Right lobe of liver (tissue), 6 donors: ENCODE data around the gene RASSF5. TPM values are rescaled to one million over a fixed set of nuclear protein-coding genes. Genes with fewer than 3 reads are reported as not detected.

Experiments used
- ATAC-seq, 4 donors: fragments of 200-7000 bp; cut with Tn5 transposase; one replicate each; pipeline ENCODE4 v1.9.1; 2020; ENCODE audit warnings: mild to moderate bottlenecking in 4 of 4, moderate library complexity in 4 of 4
- DNase-seq, 3 donors: peaks; one replicate each; pipeline ENCODE4 v3.0.0-alpha.2; 2020
- H3K27ac ChIP-seq, 3 donors: fragments of 200-600 bp; one replicate each; pipeline ENCODE4 v1.8.0; 2022
- H3K27me3 ChIP-seq, 2 donors: fragments of 200-600 bp; one replicate each; pipeline ENCODE4 v1.8.0; 2022
- H3K36me3 ChIP-seq, 4 donors: fragments of 200-600 bp; sonication (generic) in 1 of 4; one replicate each; pipeline versions ENCODE4 v1.5.1 to v1.8.0; 2017 to 2022; ENCODE audit warnings: control low read depth in 1 of 4
- H3K4me1 ChIP-seq, 4 donors: fragments of 200-600 bp; sonication (generic) in 1 of 4; one replicate each; pipeline versions ENCODE4 v1.5.1 to v1.8.0; 2017 to 2022; ENCODE audit warnings: control low read depth in 1 of 4
- H3K4me3 ChIP-seq, 3 donors: fragments of 200-600 bp; one replicate each; pipeline ENCODE4 v1.8.0; 2022
- H3K9me3 ChIP-seq, 4 donors: fragments of 200-600 bp; sonication (generic) in 1 of 4; one replicate each; pipeline versions ENCODE4 v1.5.1 to v1.8.0; 2017 to 2022; ENCODE audit warnings: control low read depth in 1 of 4
- POLR2A ChIP-seq: fragments of 450-650 bp; IDR thresholded peaks from one replicate; pipeline ENCODE4 v1.6.1; 2017; ENCODE audit warnings: antibody characterized with exemption, mild to moderate bottlenecking
- WGBS: methylation state at CpG from one replicate; pipeline ENCODE4 v1.1.6; 2018; ENCODE audit warnings: low coverage, low lambda C conversion rate; ENCODE audit not compliant: insufficient coverage; ENCODE audit errors: missing lambda C conversion rate; 5-methylcytosine and 5-hydroxymethylcytosine counted together
- intact Hi-C, 2 donors: fragments of 100-400 bp; cut with DNase I; formaldehyde crosslinking; loops; one replicate each; pipeline versions ENCODE4 v1.11.2 to v1.14.1; 2022
- total RNA-seq, 6 experiments: library from RNA; depleted of rRNA in 2 of 6; stranded (reverse); fragments of >200 nt in 2 of 6; fragmentation: NEBNext Ultra II Directional in 3 of 6; extraction: Animal tissue kit (Norgen Biotek cat#: 25700) in 3 of 6; gene quantifications; one replicate each; pipeline versions ENCODE4 v1.1.0 to v1.2.4, GENCODE V29; 2016 to 2023
- TF ChIP-seq, protein P1 (sequence below), 4 donors: fragments of 200-600 bp in 3 of 4; fragments of 450-650 bp in 1 of 4; IDR thresholded peaks; one replicate each; pipeline versions ENCODE4 v1.5.1 to v1.8.0; 2016 to 2022; ENCODE audit warnings: antibody characterized with exemption in 4 of 4, mild to moderate bottlenecking in 2 of 4
- donor health status: DM: no; HTN: yes; CAD: no.
- donor health status: DM: no; HTN: no; CAD: no.
- donor health status: DM: no; HTN: no; CAD: no.
- donor health status: DM: no; HTN: yes; CAD: no.
- donor health status: DM: no; HTN: yes; CAD: no.

RASSF5 gene
- total RNA-seq, 6 experiments from 2014 or later: 8.1 to 18.8 (median 12.6) TPM

DNA sequence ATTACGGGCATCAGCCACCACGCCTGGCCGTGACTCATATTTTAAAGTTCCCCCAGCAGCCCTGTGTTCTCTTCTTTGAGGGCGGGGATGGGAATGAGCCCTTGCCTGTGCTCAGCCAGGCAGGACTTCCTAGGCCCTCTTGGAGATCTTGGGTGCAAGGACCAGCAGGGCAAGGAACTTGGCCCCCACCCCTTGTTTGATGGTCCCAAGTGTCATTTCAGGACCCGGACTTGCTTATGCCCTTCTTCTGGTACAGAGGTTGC lies 9.3 kb downstream of the RASSF5 start:
- no peak overlapping the region for H3K4me3 ChIP-seq
- intact Hi-C loops: no loop called here
- TF ChIP-seq, protein P1, sequence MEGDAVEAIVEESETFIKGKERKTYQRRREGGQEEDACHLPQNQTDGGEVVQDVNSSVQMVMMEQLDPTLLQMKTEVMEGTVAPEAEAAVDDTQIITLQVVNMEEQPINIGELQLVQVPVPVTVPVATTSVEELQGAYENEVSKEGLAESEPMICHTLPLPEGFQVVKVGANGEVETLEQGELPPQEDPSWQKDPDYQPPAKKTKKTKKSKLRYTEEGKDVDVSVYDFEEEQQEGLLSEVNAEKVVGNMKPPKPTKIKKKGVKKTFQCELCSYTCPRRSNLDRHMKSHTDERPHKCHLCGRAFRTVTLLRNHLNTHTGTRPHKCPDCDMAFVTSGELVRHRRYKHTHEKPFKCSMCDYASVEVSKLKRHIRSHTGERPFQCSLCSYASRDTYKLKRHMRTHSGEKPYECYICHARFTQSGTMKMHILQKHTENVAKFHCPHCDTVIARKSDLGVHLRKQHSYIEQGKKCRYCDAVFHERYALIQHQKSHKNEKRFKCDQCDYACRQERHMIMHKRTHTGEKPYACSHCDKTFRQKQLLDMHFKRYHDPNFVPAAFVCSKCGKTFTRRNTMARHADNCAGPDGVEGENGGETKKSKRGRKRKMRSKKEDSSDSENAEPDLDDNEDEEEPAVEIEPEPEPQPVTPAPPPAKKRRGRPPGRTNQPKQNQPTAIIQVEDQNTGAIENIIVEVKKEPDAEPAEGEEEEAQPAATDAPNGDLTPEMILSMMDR (IDR thresholded peaks at IDR 0.05): no peak
- ATAC-seq (no peak), DNase-seq (no peak)
- 0% methylated on average over 1 of the region's 5 CpGs for WGBS
- no peaks in the 10 kb centered on the region for H3K27me3 ChIP-seq
- no peak overlapping the region for H3K27ac ChIP-seq
- H3K4me1 ChIP-seq: peaks cover 0 to 59% (median 17%) of the 10 kb centered on the region in 4 donors
- H3K36me3 ChIP-seq: no peaks in the 10 kb centered on the region
- H3K9me3 ChIP-seq: no peaks in the 10 kb centered on the region

DNA sequence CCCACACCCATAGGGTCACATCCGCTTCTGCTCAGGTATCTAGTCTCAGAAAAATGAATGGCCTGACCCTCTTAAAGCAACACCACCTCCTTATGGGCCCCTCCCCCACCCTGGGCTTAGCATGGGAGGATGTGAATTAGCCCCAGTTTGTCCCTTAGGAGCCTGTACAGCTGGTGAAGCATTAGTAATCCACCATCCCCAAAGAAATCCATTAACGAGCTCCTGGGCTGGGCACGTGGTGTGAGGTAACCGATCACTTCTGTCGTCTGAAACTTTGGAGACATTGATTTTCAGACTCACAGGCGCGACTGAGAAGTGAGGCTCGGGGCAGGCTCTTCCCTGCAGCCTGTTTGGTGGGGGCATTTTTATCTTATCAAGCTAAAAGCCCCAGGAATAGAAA lies 10.5 kb downstream of the RASSF5 start:
- TF ChIP-seq, protein P1 (IDR thresholded peaks at IDR 0.05): no peak
- no peak for TF ChIP-seq POLR2A
- Histone ChIP-seq H3K9me3 (no peaks in the 10 kb centered on the region), H3K4me3 (no peak overlapping the region), H3K27me3 (no peaks in the 10 kb centered on the region), H3K4me1 (peaks cover 0 to 49% (median 14%) of the 10 kb centered on the region in 4 donors), H3K36me3 (no peaks in the 10 kb centered on the region), H3K27ac (peak overlapping the region in 1 of 3 donors; percentile 85)
- intact Hi-C loops: no loop called here
- peak; percentile 13 to 23 (median 16) for ATAC-seq
- WGBS: 88% methylated on average over 1 of the region's 8 CpGs
- peak in 1 of 3 donors; percentile 38 for DNase-seq

DNA sequence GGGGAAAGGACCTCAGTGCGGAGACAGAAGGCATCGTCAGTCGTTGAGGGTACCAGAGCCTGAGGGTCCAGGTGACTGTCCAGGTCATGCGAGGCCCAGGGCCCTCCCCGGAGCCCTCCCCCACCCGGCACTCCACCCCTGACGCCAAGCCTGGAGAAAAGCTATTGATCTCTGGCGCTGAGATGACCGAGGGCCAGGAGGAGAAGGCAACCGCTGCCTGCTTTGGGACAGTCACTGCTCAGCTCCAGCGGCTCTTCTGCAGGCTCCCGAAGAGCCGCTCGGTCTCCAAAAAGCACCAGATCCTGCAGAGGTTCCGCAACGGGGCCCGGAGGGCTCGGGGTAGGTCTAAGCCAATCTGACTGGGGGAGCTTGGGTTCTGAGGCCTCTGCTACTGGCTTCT lies 10.9 kb downstream of the RASSF5 start:
- WGBS: 35% methylated on average over 3 of the region's 18 CpGs
- H3K9me3 ChIP-seq: no peaks in the 10 kb centered on the region
- TF ChIP-seq, protein P1 (IDR thresholded peaks at IDR 0.05): no peak
- no peak for TF ChIP-seq POLR2A
- H3K27me3 ChIP-seq: no peaks in the 10 kb centered on the region
- H3K4me3 ChIP-seq: peak overlapping the region in 1 of 3 donors; percentile 31
- H3K36me3 ChIP-seq: no peaks in the 10 kb centered on the region
- peak in 2 of 3 donors; percentile 43 to 74 for DNase-seq
- intact Hi-C loops: no loop called here
- peak overlapping the region in 2 of 3 donors; percentile 8 to 85 for H3K27ac ChIP-seq
- peaks cover 0 to 49% (median 14%) of the 10 kb centered on the region in 4 donors for H3K4me1 ChIP-seq
- ATAC-seq: peak; percentile 64 to 83 (median 78)

DNA sequence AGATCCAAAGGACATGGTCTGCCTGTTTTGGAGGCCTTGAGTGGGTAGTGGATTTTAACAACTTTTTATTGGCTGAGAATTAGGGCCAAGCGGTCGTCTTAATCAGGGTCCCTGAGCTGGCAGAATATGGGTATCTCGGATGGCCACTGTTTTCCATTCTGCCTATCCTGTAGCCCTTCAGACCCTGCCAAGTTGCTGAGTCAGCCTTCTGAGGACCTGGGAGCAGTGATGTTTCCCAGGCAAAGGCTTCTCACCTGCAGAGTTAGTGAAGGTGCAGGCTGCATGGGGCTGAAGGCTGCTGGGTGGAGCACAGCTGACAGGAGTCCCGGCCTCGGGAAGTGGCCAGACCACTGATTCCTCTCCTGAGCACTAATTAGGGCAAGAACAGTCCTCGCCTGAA lies 11.4 kb downstream of the RASSF5 start:
- Histone ChIP-seq H3K4me1 (peaks cover 0 to 43% (median 14%) of the 10 kb centered on the region in 4 donors), H3K9me3 (no peaks in the 10 kb centered on the region), H3K27ac (peak overlapping the region in 2 of 3 donors; percentile 8 to 85), H3K36me3 (no peaks in the 10 kb centered on the region), H3K4me3 (peak overlapping the region in 1 of 3 donors; percentile 31), H3K27me3 (no peaks in the 10 kb centered on the region)
- TF ChIP-seq, protein P1 (IDR thresholded peaks at IDR 0.05): no peak
- TF ChIP-seq POLR2A: no peak
- intact Hi-C loops: no loop called here
- ATAC-seq: peak in 3 of 4 donors; percentile 2 to 9 (median 9)
- 64% methylated on average over 4 of the region's 6 CpGs for WGBS
- no peak for DNase-seq

DNA sequence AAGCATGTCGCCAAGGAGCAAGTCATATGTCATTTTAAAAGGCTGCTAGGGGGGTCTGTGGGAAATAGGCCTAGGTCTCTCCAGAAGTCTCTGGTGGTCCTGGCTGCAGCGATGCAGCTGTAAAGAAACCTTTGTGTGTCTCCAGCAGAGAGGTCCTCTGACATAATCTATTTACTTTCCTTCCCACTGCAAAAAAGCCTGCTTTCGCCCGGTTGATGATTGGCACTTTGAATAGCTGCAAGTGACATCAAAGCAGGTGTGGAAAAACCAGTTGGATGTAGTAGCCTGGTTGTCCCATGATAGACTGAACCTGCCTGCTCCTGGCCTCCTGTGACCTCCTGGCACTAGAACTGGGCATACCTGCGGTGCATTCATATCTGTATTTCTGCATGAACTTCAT lies 13.8 kb downstream of the RASSF5 start:
- Histone ChIP-seq H3K27ac (peak overlapping the region in 1 of 3 donors; percentile 48), H3K36me3 (no peaks in the 10 kb centered on the region), H3K27me3 (no peaks in the 10 kb centered on the region), H3K4me3 (no peak overlapping the region), H3K4me1 (peaks cover 0 to 42% (median 11%) of the 10 kb centered on the region in 4 donors), H3K9me3 (no peaks in the 10 kb centered on the region)
- TF ChIP-seq, protein P1 (IDR thresholded peaks at IDR 0.05): no peak
- TF ChIP-seq POLR2A: no peak
- intact Hi-C loops: no loop called here
- peak in 3 of 4 donors; percentile 15 to 45 (median 22) for ATAC-seq
- no peak for DNase-seq
- 53% methylated on average over 4 of the region's 5 CpGs for WGBS
